Esophagus muscularis mucosa (tissue), 4 donors: ENCODE data around the gene GAL3ST3.

Source experiments
- EP300 ChIP-seq: sonication (generic); formaldehyde crosslinking; IDR thresholded peaks from one replicate; pipeline ENCODE4 v1.6.1; 2017; ENCODE audit warnings: antibody characterized with exemption
- POLR2A ChIP-seq: fragments of 450-650 bp; IDR thresholded peaks from one replicate; pipeline ENCODE4 v1.6.1; 2017; ENCODE audit warnings: antibody characterized with exemption, moderate library complexity, mild to moderate bottlenecking, low read depth
- POLR2AphosphoS5 ChIP-seq, 2 donors: sonication (generic); formaldehyde crosslinking; IDR thresholded peaks; one replicate each; pipeline ENCODE4 v1.6.1; 2017; ENCODE audit warnings: antibody characterized with exemption in 2 of 2
- TF ChIP-seq, protein P1 (sequence below), 3 experiments: fragments of 200-600 bp in 2 of 3; fragments of 450-650 bp in 1 of 3; sonication (generic) in 2 of 3; IDR thresholded peaks; one replicate each; pipeline ENCODE4 v1.5.1; 2017 to 2019; ENCODE audit warnings: antibody characterized with exemption in 3 of 3, mild to moderate bottlenecking in 2 of 3, moderate library complexity in 1 of 3

DNA sequence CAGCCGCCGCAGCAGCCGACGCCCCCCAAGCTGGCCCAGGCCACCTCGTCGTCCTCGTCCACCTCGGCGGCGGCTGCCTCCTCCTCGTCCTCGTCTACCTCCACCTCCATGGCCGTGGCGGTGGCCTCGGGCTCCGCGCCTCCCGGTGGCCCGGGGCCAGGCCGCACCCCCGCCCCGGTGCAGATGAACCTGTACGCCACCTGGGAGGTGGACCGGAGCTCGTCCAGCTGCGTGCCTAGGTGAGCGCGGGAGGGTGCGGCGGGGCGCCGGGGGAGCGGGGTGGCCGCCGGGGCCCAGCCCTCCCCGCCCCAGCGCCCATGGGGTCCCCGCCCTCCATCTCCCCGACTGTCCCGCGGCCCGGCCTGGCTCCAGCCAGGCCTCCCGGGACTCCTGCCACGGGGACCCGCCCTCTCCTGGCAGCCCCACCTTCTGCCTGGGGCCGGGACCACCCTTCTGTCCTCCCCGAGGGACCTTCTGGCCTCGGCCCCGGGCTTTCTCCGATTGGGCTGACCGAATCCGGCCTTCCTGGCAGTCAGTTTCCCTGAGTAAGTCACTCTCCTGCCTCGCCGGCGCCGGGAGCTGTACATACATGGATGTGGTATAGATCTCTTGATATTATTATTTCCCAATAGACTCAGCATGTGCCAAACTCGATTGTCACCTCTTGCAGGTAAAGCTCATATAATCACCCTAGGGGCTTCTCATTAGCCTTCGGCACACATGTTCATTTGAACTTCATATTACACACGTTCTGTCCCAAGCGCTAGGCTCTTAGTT is 21.8 kb upstream of the GAL3ST3 start:
- TF ChIP-seq EP300 (no peak), POLR2A (no peak), POLR2AphosphoS5 (IDR thresholded peaks at IDR 0.05) (no peak)
- TF ChIP-seq, protein P1, sequence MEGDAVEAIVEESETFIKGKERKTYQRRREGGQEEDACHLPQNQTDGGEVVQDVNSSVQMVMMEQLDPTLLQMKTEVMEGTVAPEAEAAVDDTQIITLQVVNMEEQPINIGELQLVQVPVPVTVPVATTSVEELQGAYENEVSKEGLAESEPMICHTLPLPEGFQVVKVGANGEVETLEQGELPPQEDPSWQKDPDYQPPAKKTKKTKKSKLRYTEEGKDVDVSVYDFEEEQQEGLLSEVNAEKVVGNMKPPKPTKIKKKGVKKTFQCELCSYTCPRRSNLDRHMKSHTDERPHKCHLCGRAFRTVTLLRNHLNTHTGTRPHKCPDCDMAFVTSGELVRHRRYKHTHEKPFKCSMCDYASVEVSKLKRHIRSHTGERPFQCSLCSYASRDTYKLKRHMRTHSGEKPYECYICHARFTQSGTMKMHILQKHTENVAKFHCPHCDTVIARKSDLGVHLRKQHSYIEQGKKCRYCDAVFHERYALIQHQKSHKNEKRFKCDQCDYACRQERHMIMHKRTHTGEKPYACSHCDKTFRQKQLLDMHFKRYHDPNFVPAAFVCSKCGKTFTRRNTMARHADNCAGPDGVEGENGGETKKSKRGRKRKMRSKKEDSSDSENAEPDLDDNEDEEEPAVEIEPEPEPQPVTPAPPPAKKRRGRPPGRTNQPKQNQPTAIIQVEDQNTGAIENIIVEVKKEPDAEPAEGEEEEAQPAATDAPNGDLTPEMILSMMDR (IDR thresholded peaks at IDR 0.05) = peak in 1 of 3 experiments; percentile 6
